HepG2 (cell line): Measurements from ENCODE around the gene PPP1CA. TPM values are rescaled to one million over a fixed set of nuclear protein-coding genes. Genes with fewer than 3 reads are reported as not detected.

Source experiments
- ATAD3A ChIP-seq: sonication (generic); formaldehyde crosslinking; IDR thresholded peaks from 2 replicates; pipeline ENCODE4 v1.4.0; 2020; ENCODE audit warnings: missing genetic modification reagents
- ATF1 ChIP-seq: IDR thresholded peaks from 2 replicates; pipeline ENCODE4 v1.6.1; 2016; ENCODE audit warnings: mild to moderate bottlenecking, control low read depth
- ATF4 ChIP-seq, 2 experiments: fragments of 450-650 bp in 1 of 2; sonication (generic) in 1 of 2; formaldehyde crosslinking; IDR thresholded peaks; 2 replicates each; pipeline versions ENCODE4 v1.5.0 to v1.8.0; 2020 to 2022; ENCODE audit warnings: mild to moderate bottlenecking in 1 of 2, missing genetic modification reagents in 1 of 2
- BRCA1 ChIP-seq: sonication (generic); formaldehyde crosslinking; IDR thresholded peaks from 2 replicates; pipeline ENCODE4 v1.4.0; 2020; ENCODE audit warnings: missing genetic modification reagents
- CBX5 ChIP-seq: sonication (generic); formaldehyde crosslinking; IDR thresholded peaks from 2 replicates; pipeline ENCODE4 v1.4.0; 2020; ENCODE audit warnings: missing genetic modification reagents, borderline replicate concordance
- CREM ChIP-seq, 2 experiments: sonication (generic) in 1 of 2; formaldehyde crosslinking in 1 of 2; IDR thresholded peaks; 2 replicates each; pipeline versions ENCODE4 v1.4.0 to v1.6.1; 2016 to 2020; ENCODE audit warnings: antibody characterized with exemption in 1 of 2, mild to moderate bottlenecking in 1 of 2, missing genetic modification reagents in 1 of 2
- DNMT3B ChIP-seq: conservative IDR thresholded peaks from 2 replicates; pipeline ENCODE4 v1.6.1; 2016; ENCODE audit warnings: missing biosample characterization, control low read depth
- EP300 ChIP-seq, 3 experiments: sonication (generic) in 1 of 3; formaldehyde crosslinking in 1 of 3; IDR thresholded peaks; 2 replicates each; pipeline versions ENCODE4 v1.5.1 to v1.6.1; 2011 to 2020; ENCODE audit warnings: low read depth in 2 of 3, low read length in 2 of 3, borderline replicate concordance in 1 of 3, improper control_type of control experiment in 1 of 3, mild to moderate bottlenecking in 1 of 3, missing genetic modification reagents in 1 of 3, moderate library complexity in 1 of 3
- FOXO1 ChIP-seq: sonication (generic); formaldehyde crosslinking; IDR thresholded peaks from 2 replicates; pipeline ENCODE4 v1.4.0; 2020; ENCODE audit warnings: missing genetic modification reagents
- IKZF4 ChIP-seq: sonication (generic); formaldehyde crosslinking; IDR thresholded peaks from 2 replicates; pipeline ENCODE4 v1.5.1; 2020; ENCODE audit warnings: borderline replicate concordance, mild to moderate bottlenecking, low read depth, missing genetic modification reagents; ENCODE audit errors: not compliant biosample characterization
- KMT2A ChIP-seq: sonication (generic); formaldehyde crosslinking; IDR thresholded peaks from 2 replicates; pipeline ENCODE4 v1.4.0; 2020; ENCODE audit warnings: missing genetic modification reagents
- MAFK ChIP-seq, 2 experiments: IDR thresholded peaks in 1 of 2; conservative IDR thresholded peaks in 1 of 2; 2 replicates each; pipeline ENCODE4 v1.6.1; 2011; ENCODE audit warnings: improper control_type of control experiment in 2 of 2, low read length in 2 of 2
- NFRKB ChIP-seq: fragments of 450-650 bp; IDR thresholded peaks from 2 replicates; pipeline ENCODE4 v1.6.1; 2017
- NR2F2 ChIP-seq: IDR thresholded peaks from 2 replicates; pipeline ENCODE4 v1.6.1; 2012; ENCODE audit warnings: low read depth, inconsistent platforms, borderline replicate concordance
- PHF8 ChIP-seq: sonication (generic); formaldehyde crosslinking; IDR thresholded peaks from 2 replicates; pipeline ENCODE4 v1.5.0; 2020; ENCODE audit warnings: missing genetic modification reagents
- PPARG ChIP-seq: conservative IDR thresholded peaks from 2 replicates; pipeline ENCODE4 v1.6.1; 2016; ENCODE audit warnings: missing biosample characterization, missing genetic modification reagents
- PRDM15 ChIP-seq: sonication (generic); formaldehyde crosslinking; IDR thresholded peaks from 2 replicates; pipeline ENCODE4 v1.4.0; 2020; ENCODE audit warnings: missing genetic modification reagents
- RORA ChIP-seq: sonication (generic); formaldehyde crosslinking; IDR thresholded peaks from 2 replicates; pipeline ENCODE4 v1.5.0; 2020; ENCODE audit warnings: mild to moderate bottlenecking, missing genetic modification reagents, moderate library complexity
- SIN3A ChIP-seq: IDR thresholded peaks from 2 replicates; pipeline ENCODE4 v1.6.1; 2011; ENCODE audit warnings: low read depth, mild to moderate bottlenecking, control low read depth, low read length, borderline replicate concordance
- SMAD9 ChIP-seq: sonication (generic); formaldehyde crosslinking; IDR thresholded peaks from 2 replicates; pipeline ENCODE4 v1.5.1; 2020; ENCODE audit warnings: mild to moderate bottlenecking, missing genetic modification reagents
- SNAI1 ChIP-seq: sonication (generic); formaldehyde crosslinking; IDR thresholded peaks from 2 replicates; pipeline ENCODE4 v1.5.0; 2020; ENCODE audit warnings: mild to moderate bottlenecking, missing genetic modification reagents, borderline replicate concordance
- TAF1 ChIP-seq: sonication (generic); formaldehyde crosslinking; IDR thresholded peaks from 2 replicates; pipeline ENCODE4 v1.4.0; 2020; ENCODE audit warnings: missing genetic modification reagents
- TEAD2 ChIP-seq: sonication (generic); formaldehyde crosslinking; IDR thresholded peaks from 2 replicates; pipeline ENCODE4 v1.9.0; 2021; ENCODE audit warnings: missing genetic modification reagents
- ZNF160 ChIP-seq: sonication (generic); formaldehyde crosslinking; IDR thresholded peaks from 2 replicates; pipeline ENCODE4 v1.8.0; 2022; ENCODE audit warnings: mild to moderate bottlenecking, inconsistent platforms, missing genetic modification reagents
- ZNF652 ChIP-seq: IDR thresholded peaks from 2 replicates; pipeline ENCODE4 v1.6.1; 2016; ENCODE audit warnings: low read depth, borderline replicate concordance
- ZNF670 ChIP-seq: sonication (generic); formaldehyde crosslinking; IDR thresholded peaks from 2 replicates; pipeline ENCODE4 v1.8.0; 2022; ENCODE audit warnings: mild to moderate bottlenecking, missing genetic modification reagents, borderline replicate concordance
- ZNF724P ChIP-seq: sonication (generic); formaldehyde crosslinking; IDR thresholded peaks from 2 replicates; pipeline ENCODE4 v1.8.0; 2022; ENCODE audit warnings: missing genetic modification reagents, borderline replicate concordance
- polyA plus RNA-seq, 8 experiments: library from polyadenylated mRNA; depleted of rRNA in 3 of 8; stranded (reverse) in 7 of 8; unstranded in 1 of 8; fragments of >200 nt; fragmentation: Illumina TruSeq in 4 of 8; extraction: Trizol in 4 of 8; gene quantifications; 2 replicates each; pipeline versions ENCODE4 v1.2.1 to v1.2.3, GENCODE V29; 2011 to 2016; ENCODE audit warnings: low read depth in 4 of 8, missing spikeins in 1 of 8, mixed read lengths in 1 of 8; ENCODE audit not compliant: insufficient read depth in 1 of 8
- total RNA-seq, 5 experiments: library from RNA; depleted of rRNA; stranded (reverse); fragments of >200 nt; fragmentation: Illumina TruSeq; extraction: Trizol; gene quantifications; 2 replicates each; pipeline ENCODE4 v1.2.3, GENCODE V29; 2016; ENCODE audit warnings: low read depth in 1 of 5

Gene PPP1CA
- total and polyA plus RNA-seq, 2 of the 13 experiments (the other 11 are each of a cell fraction or from before 2014, with no cell fraction given), result 149 to 170 TPM

- TF ChIP-seq PRDM15 (CRISPR knock-in tag), result no peak
- TF ChIP-seq PPARG, result no peak
- peak; percentile 22; the same call in 1 of the 2 replicates for TF ChIP-seq CBX5 (CRISPR knock-in tag)
- TF ChIP-seq ZNF670 (CRISPR knock-in tag), result no peak
- no peak for TF ChIP-seq BRCA1 (CRISPR knock-in tag)
- TF ChIP-seq SIN3A, result no peak
- no peak for TF ChIP-seq ATF1 (CRISPR knock-in tag)
- no peak for TF ChIP-seq FOXO1 (CRISPR knock-in tag)
- TF ChIP-seq ZNF160 (CRISPR knock-in tag), result no peak
- TF ChIP-seq NFRKB, result no peak
- no peak; the same call in 1 of the 2 replicates for TF ChIP-seq NR2F2
- TF ChIP-seq SNAI1, result no peak
- TF ChIP-seq ZNF652 (CRISPR knock-in tag), result peak; percentile 74; the same call in 1 of the 2 replicates
- no peak for TF ChIP-seq ATF4 (CRISPR knock-in tag; IDR thresholded peaks at IDR 0.05)
- TF ChIP-seq KMT2A (CRISPR knock-in tag), result no peak
- TF ChIP-seq EP300 (IDR thresholded peaks at IDR 0.05; ENCODE audit: low read depth in 2 of 2, low read length in 2 of 2), result peak in 1 of 2 experiments; percentile 5; a peak in 1 of 4 replicates
- TF ChIP-seq EP300 (CRISPR knock-in tag; IDR thresholded peaks at IDR 0.05; ENCODE audit: borderline replicate concordance), result no peak
- TF ChIP-seq RORA, result no peak
- TF ChIP-seq ATAD3A (CRISPR knock-in tag), result no peak
- no peak for TF ChIP-seq TEAD2
- TF ChIP-seq DNMT3B, result no peak; the same call in 1 of the 2 replicates
- no peak for TF ChIP-seq ZNF724P (CRISPR knock-in tag)
- TF ChIP-seq PHF8 (CRISPR knock-in tag), result no peak
- TF ChIP-seq CREM (IDR thresholded peaks at IDR 0.05), result no peak
- no peak for TF ChIP-seq CREM (CRISPR knock-in tag; IDR thresholded peaks at IDR 0.05)
- peak; percentile 35; the same call in 1 of the 2 replicates for TF ChIP-seq TAF1
- TF ChIP-seq IKZF4 (CRISPR knock-in tag), result no peak
- TF ChIP-seq SMAD9 (CRISPR knock-in tag), result no peak
- peak; percentile 34 to 52; a peak in 3 of 4 replicates for TF ChIP-seq MAFK (conservative IDR thresholded peaks at IDR 0.05 in 1 of 2, IDR thresholded peaks at IDR 0.05 in 1 of 2; ENCODE audit: low read length in 2 of 2)
These were observed 27.7 kb downstream of the PPP1CA start (continued) for GRCh38 chr11:67373648-67374570.
